ENCODE results near the gene GRB7. TPM values are rescaled to one million over a fixed set of nuclear protein-coding genes. Genes with fewer than 3 reads are reported as not detected.
A peak's percentile ranks its signal among the peaks of the same experiment; 100 is the strongest.
"Not testable (repeated sequence)": the region's sequence is repeated elsewhere in the genome, so short reads cannot be mapped to it uniquely, and the experiment has no call there.

GRB7 gene
- total and polyA plus RNA-seq, 2 donors (not counting 1 experiment from before 2014, with no cell fraction given), result 0.81 to 0.84 TPM

GRCh38 chr17:39763051-39763820 is 25.5 kb downstream of the GRB7 start:
- ChIA-PET POLR2A (no interaction called here), CTCF (interaction anchor here (0.7 to 1.7 kb wide), 6 partner anchors 17 to 142 kb away, joined by 3 to 6 read pairs (median 4); partner anchors contain the start of gene IKZF3)
- H3K27me3 ChIP-seq (replicated peaks in 1 of 4; ENCODE audit: control extremely low read depth in 1 of 4, control insufficient read depth in 3 of 4, insufficient read depth in 4 of 4, low read length in 3 of 4), result no peaks in the 10 kb centered on the region
- Mint-ChIP-seq H3K4me1 (peaks cover 72% of the 10 kb centered on the region), H3K4me3 (no peak overlapping the region), H3K27me3 (no peaks in the 10 kb centered on the region), H3K27ac (peak overlapping the region; percentile 83), H3K9me3 (ENCODE audit: insufficient read depth) (peaks cover under 1% of the 10 kb centered on the region)
- DNase-seq (no peak), ATAC-seq (ENCODE audit: low read depth) (no peak)
- peaks cover 7 to 69% of the 10 kb centered on the region in 2 experiments for H3K36me3 ChIP-seq (replicated peaks in 1 of 2; ENCODE audit: control extremely low read depth in 1 of 2, control insufficient read depth in 1 of 2, extremely low read depth in 1 of 2, insufficient read depth in 2 of 2, low read length in 1 of 2)
- no peak overlapping the region for H2AFZ ChIP-seq (ENCODE audit: insufficient read depth, low read depth, low read length, poor library complexity, severe bottlenecking)
- peaks cover 45 to 69% of the 10 kb centered on the region in 2 donors for H3K4me1 ChIP-seq (ENCODE audit: control insufficient read depth in 2 of 2, insufficient read depth in 2 of 2, low read length in 2 of 2)
- H3K9ac ChIP-seq (ENCODE audit: low read length), result no peak overlapping the region
- no peak overlapping the region for H3K4me2 ChIP-seq (replicated peaks; ENCODE audit: low read depth, low read length, poor library complexity, severe bottlenecking)
- peaks cover 97% of the 10 kb centered on the region for H3K79me2 ChIP-seq (ENCODE audit: control insufficient read depth, insufficient read depth, low read length)
- intact Hi-C loops (cut with micrococcal nuclease), result no loop called here
- H3K9me3 ChIP-seq (ENCODE audit: control extremely low read depth in 1 of 3, control insufficient read depth in 2 of 3, insufficient read depth in 1 of 3, low read length in 2 of 3), result peaks cover 0 to 5% (median 0%) of the 10 kb centered on the region in 3 donors
- peak overlapping the region in 1 of 2 donors; percentile 27 for H3K27ac ChIP-seq (ENCODE audit: low read length in 2 of 2)
- no peak overlapping the region for H3K4me3 ChIP-seq (ENCODE audit: control extremely low read depth in 1 of 5, extremely low read depth in 1 of 5, insufficient read depth in 1 of 5, low read depth in 2 of 5, low read length in 4 of 5)
- no peaks in the 10 kb centered on the region for H4K20me1 ChIP-seq (ENCODE audit: control insufficient read depth, insufficient read depth, low read length, poor library complexity, severe bottlenecking)
- 80% methylated on average over 1 of the region's 5 CpGs for WGBS (ENCODE audit: insufficient coverage)
- TF ChIP-seq EZH2 (IDR thresholded peaks at IDR 0.05; ENCODE audit: borderline replicate concordance, insufficient read depth, low read depth, low read length, poor library complexity, severe bottlenecking), result no peak
- no peak for TF ChIP-seq CTCF (IDR thresholded peaks at IDR 0.05)

GRCh38 chr17:39764171-39764570 is 26.4 kb downstream of the GRB7 start:
- intact Hi-C loops (cut with micrococcal nuclease); H3K9me3 ChIP-seq (ENCODE audit: control extremely low read depth in 1 of 3, control insufficient read depth in 2 of 3, insufficient read depth in 1 of 3, low read length in 2 of 3); H3K4me3 Mint-ChIP-seq; H4K20me1 ChIP-seq (ENCODE audit: control insufficient read depth, insufficient read depth, low read length, poor library complexity, severe bottlenecking); H3K27me3 Mint-ChIP-seq; H3K27me3 ChIP-seq (replicated peaks in 1 of 4; ENCODE audit: control extremely low read depth in 1 of 4, control insufficient read depth in 3 of 4, insufficient read depth in 4 of 4, low read length in 3 of 4); H3K4me2 ChIP-seq (replicated peaks; ENCODE audit: low read depth, low read length, poor library complexity, severe bottlenecking); ATAC-seq (ENCODE audit: low read depth); H3K9ac ChIP-seq (ENCODE audit: low read length); H3K9me3 Mint-ChIP-seq (ENCODE audit: insufficient read depth); H3K4me3 ChIP-seq (ENCODE audit: control extremely low read depth in 1 of 5, extremely low read depth in 1 of 5, insufficient read depth in 1 of 5, low read depth in 2 of 5, low read length in 4 of 5); DNase-seq; H2AFZ ChIP-seq (ENCODE audit: insufficient read depth, low read depth, low read length, poor library complexity, severe bottlenecking): not testable (repeated sequence)
- Mint-ChIP-seq H3K27ac (peak overlapping the region; percentile 67), H3K4me1 (peaks cover 72% of the 10 kb centered on the region)
- Histone ChIP-seq H3K4me1 (ENCODE audit: control insufficient read depth in 2 of 2, insufficient read depth in 2 of 2, low read length in 2 of 2) (peaks cover 43 to 66% of the 10 kb centered on the region in 2 donors), H3K79me2 (ENCODE audit: control insufficient read depth, insufficient read depth, low read length) (peaks cover 97% of the 10 kb centered on the region), H3K27ac (ENCODE audit: low read length in 2 of 2) (peak overlapping the region in 1 of 2 donors; percentile 86), H3K36me3 (replicated peaks in 1 of 2; ENCODE audit: control extremely low read depth in 1 of 2, control insufficient read depth in 1 of 2, extremely low read depth in 1 of 2, insufficient read depth in 2 of 2, low read length in 1 of 2) (peaks cover 10 to 79% of the 10 kb centered on the region in 2 experiments)
- ChIA-PET CTCF (interaction anchor here (0.8 to 1.7 kb wide), 7 partner anchors 9 to 143 kb away, joined by 3 to 10 read pairs (median 4); no protein-coding TSS in a partner anchor), POLR2A (interaction anchor here (0.6 to 1.5 kb wide), 3 partner anchors 8 to 1914 kb away, joined by 3 to 8 read pairs (median 6); no protein-coding TSS in a partner anchor)
- WGBS (ENCODE audit: insufficient coverage), result 90% methylated on average over 2 of the region's 3 CpGs

All from B cell (primary cell).